IMR-90 (cell line): ENCODE measurements around the gene ZNF831. TPM values are rescaled to one million over a fixed set of nuclear protein-coding genes. Genes with fewer than 3 reads are reported as not detected.

Experiments
- ATAC-seq: fragments of 200-7000 bp; cut with Tn5 transposase; 2 replicates; pipeline ENCODE4 v1.9.1; 2020; ENCODE audit warnings: low read depth, mild to moderate bottlenecking, moderate library complexity
- BruUV-seq: library from RNA; stranded (reverse); fragments of 400-500 nt; replicated peaks from 2 replicates; lab custom pipeline; 2021; lab: Mats Ljungman, UMichigan
- CTCF ChIA-PET: fragments of 300-600 bp; formaldehyde crosslinking; extraction: SDS; loops from one replicate; lab custom pipeline; 2021; ENCODE audit warnings: antibody characterized with exemption; lab: Yijun Ruan, JAX
- POLR2A ChIA-PET: fragments of 300-600 bp; sonication (Branson Sonifier 250); formaldehyde crosslinking; loops from one replicate; lab custom pipeline; 2022; ENCODE audit warnings: antibody characterized with exemption; ENCODE audit not compliant: unreplicated experiment; lab: Charles Lee
- DNase-seq: peaks from one replicate; pipeline ENCODE4 v3.0.0; 2013
- H2AFZ ChIP-seq: replicated peaks from 2 replicates; pipeline ENCODE3; 2013; ENCODE audit warnings: low read length, mild to moderate bottlenecking; ENCODE audit not compliant: poor library complexity
- H2AK5ac ChIP-seq: 2 replicates; pipeline ENCODE4 v1.6.1; 2013; ENCODE audit warnings: low read depth, low read length, inconsistent platforms
- H2AK9ac ChIP-seq: replicated peaks from 2 replicates; pipeline ENCODE3; 2013; ENCODE audit warnings: mild to moderate bottlenecking, low read depth, low read length, moderate library complexity; ENCODE audit not compliant: poor library complexity
- H2BK120ac ChIP-seq: 2 replicates; pipeline ENCODE4 v1.6.1; 2013; ENCODE audit warnings: low read depth, low read length, inconsistent platforms
- H2BK15ac ChIP-seq: 3 replicates; pipeline ENCODE4 v1.6.1; 2013; ENCODE audit warnings: low read depth, low read length, inconsistent platforms
- H2BK20ac ChIP-seq: 2 replicates; pipeline ENCODE4 v1.6.1; 2013; ENCODE audit warnings: low read depth, mild to moderate bottlenecking, inconsistent platforms, low read length, moderate library complexity
- H2BK5ac ChIP-seq: 2 replicates; pipeline ENCODE4 v1.6.1; 2013; ENCODE audit warnings: mild to moderate bottlenecking, low read depth, low read length, inconsistent platforms; ENCODE audit not compliant: poor library complexity, severe bottlenecking
- H3K14ac ChIP-seq: replicated peaks from 2 replicates; pipeline ENCODE4 v1.6.1; 2013; ENCODE audit warnings: low read depth, low read length, inconsistent platforms
- H3K18ac ChIP-seq: 2 replicates; pipeline ENCODE4 v1.6.1; 2013; ENCODE audit warnings: low read depth, low read length, control low read depth
- H3K23ac ChIP-seq: 2 replicates; pipeline ENCODE4 v1.6.1; 2013; ENCODE audit warnings: low read depth, low read length, inconsistent platforms
- H3K27ac ChIP-seq: 2 replicates; pipeline ENCODE4 v1.5.1; 2013; ENCODE audit warnings: mild to moderate bottlenecking, control low read depth, low read length; ENCODE audit not compliant: insufficient read depth
- H3K27me3 ChIP-seq: 2 replicates; pipeline ENCODE4 v1.6.1; 2013; ENCODE audit warnings: low read length; ENCODE audit not compliant: control insufficient read depth, insufficient read depth
- H3K36me3 ChIP-seq: 2 replicates; pipeline ENCODE4 v1.6.1; 2013; ENCODE audit warnings: low read length, mixed read lengths; ENCODE audit not compliant: control insufficient read depth, insufficient read depth
- H3K4ac ChIP-seq: 2 replicates; pipeline ENCODE4 v1.6.1; 2013; ENCODE audit warnings: low read depth, low read length, inconsistent platforms
- H3K4me1 ChIP-seq: 2 replicates; pipeline ENCODE4 v1.6.1; 2013; ENCODE audit warnings: low read length, mixed read lengths; ENCODE audit not compliant: control insufficient read depth, insufficient read depth
- H3K4me2 ChIP-seq: 2 replicates; pipeline ENCODE4 v1.6.1; 2013; ENCODE audit warnings: low read depth, mild to moderate bottlenecking, control low read depth, low read length, moderate library complexity
- H3K4me3 ChIP-seq: 2 replicates; pipeline ENCODE4 v1.5.1; 2013; ENCODE audit warnings: low read depth, mild to moderate bottlenecking, control low read depth, low read length, moderate library complexity; ENCODE audit not compliant: insufficient read depth
- H3K56ac ChIP-seq: 2 replicates; pipeline ENCODE4 v1.6.1; 2013; ENCODE audit warnings: low read length, inconsistent platforms; ENCODE audit not compliant: insufficient read depth; ENCODE audit errors: extremely low read depth
- H3K79me1 ChIP-seq, 2 experiments: 2 replicates each; pipeline ENCODE4 v1.6.1; 2013; ENCODE audit warnings: low read length in 2 of 2, inconsistent platforms in 1 of 2, low read depth in 1 of 2
- H3K9ac ChIP-seq: 2 replicates; pipeline ENCODE4 v1.6.1; 2013; ENCODE audit warnings: low read depth, low read length, control low read depth
- H3K9me1 ChIP-seq: 2 replicates; pipeline ENCODE4 v1.6.1; 2013; ENCODE audit warnings: low read length, inconsistent platforms; ENCODE audit not compliant: insufficient read depth
- H3K9me3 ChIP-seq: 2 replicates; pipeline ENCODE4 v1.6.1; 2013; ENCODE audit warnings: low read length; ENCODE audit not compliant: control insufficient read depth, insufficient read depth
- H4K20me1 ChIP-seq: 2 replicates; pipeline ENCODE4 v1.6.1; 2013; ENCODE audit warnings: low read length, inconsistent platforms; ENCODE audit not compliant: insufficient read depth
- H4K5ac ChIP-seq: 2 replicates; pipeline ENCODE4 v1.6.1; 2013; ENCODE audit warnings: mild to moderate bottlenecking, low read depth, low read length, control low read depth
- H4K8ac ChIP-seq, 2 experiments: 2 replicates each; pipeline ENCODE4 v1.6.1; 2013; ENCODE audit warnings: low read depth in 2 of 2, low read length in 2 of 2, control low read depth in 1 of 2, inconsistent platforms in 1 of 2
- H4K91ac ChIP-seq: 2 replicates; pipeline ENCODE4 v1.6.1; 2013; ENCODE audit warnings: low read depth, low read length, inconsistent platforms; ENCODE audit not compliant: insufficient read depth
- BHLHE40 ChIP-seq: fragments of 150-350 bp; IDR thresholded peaks from 2 replicates; pipeline ENCODE4 v1.6.1; 2016; ENCODE audit warnings: mild to moderate bottlenecking, low read depth, low read length
- CEBPB ChIP-seq: IDR thresholded peaks from 2 replicates; pipeline ENCODE4 v1.6.1; 2012; ENCODE audit warnings: low read depth, low read length, improper control_type of control experiment
- CHD1 ChIP-seq: IDR thresholded peaks from 2 replicates; pipeline ENCODE4 v1.6.1; 2012; ENCODE audit warnings: low read depth, low read length, improper control_type of control experiment
- FOS ChIP-seq: fragments of 150-350 bp; IDR thresholded peaks from 2 replicates; pipeline ENCODE4 v1.6.1; 2016; ENCODE audit warnings: low read depth, low read length
- MAFK ChIP-seq: IDR thresholded peaks from 2 replicates; pipeline ENCODE4 v1.6.1; 2012; ENCODE audit warnings: low read depth, low read length, improper control_type of control experiment
- MAZ ChIP-seq: IDR thresholded peaks from 2 replicates; pipeline ENCODE4 v1.6.1; 2012; ENCODE audit warnings: low read depth, mild to moderate bottlenecking, low read length, improper control_type of control experiment, moderate library complexity, borderline replicate concordance
- MXI1 ChIP-seq: IDR thresholded peaks from 2 replicates; pipeline ENCODE4 v1.6.1; 2012; ENCODE audit warnings: low read depth, mild to moderate bottlenecking, low read length, moderate library complexity, borderline replicate concordance
- NFE2L2 ChIP-seq: fragments of 150-350 bp; IDR thresholded peaks from 2 replicates; pipeline ENCODE4 v1.6.1; 2016; ENCODE audit warnings: low read depth, mild to moderate bottlenecking, low read length
- POLR2A ChIP-seq: IDR thresholded peaks from 2 replicates; pipeline ENCODE4 v1.6.1; 2012; ENCODE audit warnings: mild to moderate bottlenecking, low read depth, low read length
- RAD21 ChIP-seq: IDR thresholded peaks from 2 replicates; pipeline ENCODE4 v1.6.1; 2012; ENCODE audit warnings: low read length, improper control_type of control experiment
- RCOR1 ChIP-seq: IDR thresholded peaks from 2 replicates; pipeline ENCODE4 v1.6.1; 2012; ENCODE audit warnings: mild to moderate bottlenecking, low read length, improper control_type of control experiment; ENCODE audit not compliant: insufficient replicate concordance
- RFX5 ChIP-seq: IDR thresholded peaks from 2 replicates; pipeline ENCODE4 v1.8.0; 2012; ENCODE audit warnings: low read depth, mild to moderate bottlenecking, low read length, moderate library complexity
- SMC3 ChIP-seq: fragments of 150-350 bp; IDR thresholded peaks from 2 replicates; pipeline ENCODE4 v1.6.1; 2016; ENCODE audit warnings: low read depth, mild to moderate bottlenecking, antibody characterized with exemption, low read length, moderate library complexity
- WGBS, 2 experiments: methylation state at CpG; one replicate each; pipeline versions ENCODE4 v1.1.5 to v1.1.7; 2013; ENCODE audit warnings: missing lambda C conversion rate in 2 of 2; ENCODE audit not compliant: insufficient read length in 1 of 2; ENCODE audit errors: extremely low coverage in 2 of 2; 5-methylcytosine and 5-hydroxymethylcytosine counted together
- dilution Hi-C: fragments of 300-500 bp; cut with HindIII; formaldehyde crosslinking; loops from one replicate; pipeline ENCODE4 v1.14.3; 2018; ENCODE audit warnings: low sequenced_read_pairs; ENCODE audit not compliant: unreplicated experiment
- in situ Hi-C: fragments of 300-500 bp; cut with MboI; formaldehyde crosslinking; loops from 3 replicates; pipeline ENCODE4 v1.14.3; 2019; ENCODE audit warnings: low sequenced_read_pairs, inconsistent platforms, mixed read lengths
- intact Hi-C: fragments of 100-400 bp; cut with micrococcal nuclease; formaldehyde crosslinking; loops from 2 replicates; pipeline ENCODE4 v1.10.0; 2022
- polyA plus RNA-seq, 3 experiments: library from polyadenylated mRNA; depleted of rRNA; stranded (reverse); fragments of >200 nt; gene quantifications; 2 replicates each; pipeline ENCODE4 v1.2.3, GENCODE V29; 2012; ENCODE audit warnings: low replicate concordance in 1 of 3
- total RNA-seq: library from RNA; depleted of rRNA; stranded (reverse); fragments of >200 nt; gene quantifications from 2 replicates; pipeline ENCODE4 v1.2.3, GENCODE V29; 2012
- TF ChIP-seq, protein P1 (sequence below): conservative IDR thresholded peaks from 2 replicates; pipeline ENCODE4 v1.5.1; 2012; ENCODE audit warnings: mild to moderate bottlenecking, low read depth, low read length, improper control_type of control experiment
- TF ChIP-seq, protein P2 (sequence below): fragments of 150-350 bp; IDR thresholded peaks from 2 replicates; pipeline ENCODE4 v1.6.1; 2017; ENCODE audit warnings: mild to moderate bottlenecking, antibody characterized with exemption, low read length, low read depth
- TF ChIP-seq, protein P3 (sequence below): fragments of 150-350 bp; IDR thresholded peaks from 2 replicates; pipeline ENCODE4 v1.6.1; 2016; ENCODE audit warnings: low read depth, mild to moderate bottlenecking, low read length, moderate library complexity, borderline replicate concordance

ZNF831 gene
- total and polyA plus RNA-seq, 2 of the 4 experiments (the other 2 are of a cell fraction) = not detected

DNA sequence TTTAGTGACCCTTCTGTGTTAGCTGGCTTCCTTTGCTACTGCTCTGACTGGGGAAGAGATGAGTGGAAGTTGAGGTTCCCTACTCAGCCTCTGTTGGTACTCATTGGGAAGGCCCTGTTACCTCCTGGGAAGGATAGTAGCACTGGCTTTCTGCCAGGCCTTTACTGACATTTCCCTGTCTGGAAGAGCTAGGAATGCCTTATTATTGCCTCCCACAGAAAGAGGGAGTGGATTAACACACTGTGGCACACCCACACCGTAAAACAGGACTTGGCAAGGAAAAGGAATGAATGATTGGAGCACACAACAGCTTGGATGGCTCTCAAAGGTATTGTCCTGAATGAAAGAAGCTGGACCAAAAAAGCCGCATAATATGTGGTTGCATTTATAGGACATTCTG, 12.2 kb downstream of the ZNF831 start:
- H3K4ac ChIP-seq = no peak overlapping the region
- H3K14ac ChIP-seq = no peak overlapping the region
- no peak overlapping the region for H2BK5ac ChIP-seq
- H3K9me1 ChIP-seq = no peaks in the 10 kb centered on the region
- no peak overlapping the region for H4K5ac ChIP-seq
- no peak overlapping the region for H3K18ac ChIP-seq
- H3K9me3 ChIP-seq = no peaks in the 10 kb centered on the region
- in situ Hi-C loops (no loop called here), intact Hi-C loops (no loop called here), dilution Hi-C loops (no loop called here)
- no peak overlapping the region for H2AFZ ChIP-seq
- no peak overlapping the region for H2BK15ac ChIP-seq
- no peak overlapping the region for H3K23ac ChIP-seq
- CTCF ChIA-PET = no interaction called here
- no peak overlapping the region for H3K56ac ChIP-seq
- 100% methylated on average over 1 of the region's 2 CpGs; no CpG with 5 or more reads in 1 of the 2 experiments for WGBS, 2 experiments
- no peak overlapping the region for H3K27ac ChIP-seq
- no peak overlapping the region for H4K8ac ChIP-seq
- H3K4me3 ChIP-seq = no peak overlapping the region
- no peak overlapping the region for H4K91ac ChIP-seq
- H3K79me1 ChIP-seq = no peaks in the 10 kb centered on the region
- TF ChIP-seq CEBPB = no peak
- TF ChIP-seq, protein P1, sequence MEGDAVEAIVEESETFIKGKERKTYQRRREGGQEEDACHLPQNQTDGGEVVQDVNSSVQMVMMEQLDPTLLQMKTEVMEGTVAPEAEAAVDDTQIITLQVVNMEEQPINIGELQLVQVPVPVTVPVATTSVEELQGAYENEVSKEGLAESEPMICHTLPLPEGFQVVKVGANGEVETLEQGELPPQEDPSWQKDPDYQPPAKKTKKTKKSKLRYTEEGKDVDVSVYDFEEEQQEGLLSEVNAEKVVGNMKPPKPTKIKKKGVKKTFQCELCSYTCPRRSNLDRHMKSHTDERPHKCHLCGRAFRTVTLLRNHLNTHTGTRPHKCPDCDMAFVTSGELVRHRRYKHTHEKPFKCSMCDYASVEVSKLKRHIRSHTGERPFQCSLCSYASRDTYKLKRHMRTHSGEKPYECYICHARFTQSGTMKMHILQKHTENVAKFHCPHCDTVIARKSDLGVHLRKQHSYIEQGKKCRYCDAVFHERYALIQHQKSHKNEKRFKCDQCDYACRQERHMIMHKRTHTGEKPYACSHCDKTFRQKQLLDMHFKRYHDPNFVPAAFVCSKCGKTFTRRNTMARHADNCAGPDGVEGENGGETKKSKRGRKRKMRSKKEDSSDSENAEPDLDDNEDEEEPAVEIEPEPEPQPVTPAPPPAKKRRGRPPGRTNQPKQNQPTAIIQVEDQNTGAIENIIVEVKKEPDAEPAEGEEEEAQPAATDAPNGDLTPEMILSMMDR = no peak
- TF ChIP-seq RCOR1 = no peak
- TF ChIP-seq MAFK = no peak
- no peak for TF ChIP-seq MAZ
- TF ChIP-seq, protein P2, sequence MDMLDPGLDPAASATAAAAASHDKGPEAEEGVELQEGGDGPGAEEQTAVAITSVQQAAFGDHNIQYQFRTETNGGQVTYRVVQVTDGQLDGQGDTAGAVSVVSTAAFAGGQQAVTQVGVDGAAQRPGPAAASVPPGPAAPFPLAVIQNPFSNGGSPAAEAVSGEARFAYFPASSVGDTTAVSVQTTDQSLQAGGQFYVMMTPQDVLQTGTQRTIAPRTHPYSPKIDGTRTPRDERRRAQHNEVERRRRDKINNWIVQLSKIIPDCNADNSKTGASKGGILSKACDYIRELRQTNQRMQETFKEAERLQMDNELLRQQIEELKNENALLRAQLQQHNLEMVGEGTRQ = no peak
- TF ChIP-seq SMC3 = no peak
- no peak for TF ChIP-seq POLR2A
- TF ChIP-seq MXI1 = no peak
- no peak for TF ChIP-seq BHLHE40
- TF ChIP-seq NFE2L2 = no peak
- no peak for TF ChIP-seq RFX5
- no peak for TF ChIP-seq CHD1
- TF ChIP-seq, protein P3, sequence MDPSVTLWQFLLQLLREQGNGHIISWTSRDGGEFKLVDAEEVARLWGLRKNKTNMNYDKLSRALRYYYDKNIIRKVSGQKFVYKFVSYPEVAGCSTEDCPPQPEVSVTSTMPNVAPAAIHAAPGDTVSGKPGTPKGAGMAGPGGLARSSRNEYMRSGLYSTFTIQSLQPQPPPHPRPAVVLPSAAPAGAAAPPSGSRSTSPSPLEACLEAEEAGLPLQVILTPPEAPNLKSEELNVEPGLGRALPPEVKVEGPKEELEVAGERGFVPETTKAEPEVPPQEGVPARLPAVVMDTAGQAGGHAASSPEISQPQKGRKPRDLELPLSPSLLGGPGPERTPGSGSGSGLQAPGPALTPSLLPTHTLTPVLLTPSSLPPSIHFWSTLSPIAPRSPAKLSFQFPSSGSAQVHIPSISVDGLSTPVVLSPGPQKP = no peak
- no peak for TF ChIP-seq FOS
- TF ChIP-seq RAD21 = no peak
- no TSS peak for BruUV-seq
- H3K4me1 ChIP-seq = no peaks in the 10 kb centered on the region
- POLR2A ChIA-PET = no interaction called here
- H4K20me1 ChIP-seq = no peaks in the 10 kb centered on the region
- no peak overlapping the region for H2AK5ac ChIP-seq
- no peak for DNase-seq
- H3K36me3 ChIP-seq = no peaks in the 10 kb centered on the region
- no peak overlapping the region for H2BK120ac ChIP-seq
- H2AK9ac ChIP-seq = no peak overlapping the region
- H2BK20ac ChIP-seq = no peak overlapping the region
- H3K4me2 ChIP-seq = no peak overlapping the region
- H3K9ac ChIP-seq = no peak overlapping the region
- no peaks in the 10 kb centered on the region for H3K27me3 ChIP-seq
- ATAC-seq = no peak
